HG03095 (cell line): ENCODE data around the gene NIPAL4.
A peak's percentile ranks its signal among the peaks of the same experiment; 100 is the strongest.

Experiments
- ATAC-seq: cut with Tn5 transposase; IDR thresholded peaks from one replicate; pipeline ENCODE4 v1.9.1; 2021; ENCODE audit warnings: moderate library complexity; ENCODE audit not compliant: unreplicated experiment

The NIPAL4 gene

GRCh38 chr5:157513182-157513581 is 53.2 kb downstream of the NIPAL4 start:
- ATAC-seq: no peak

- no peak for ATAC-seq
These were observed 55.0 kb downstream of the NIPAL4 start for GRCh38 chr5:157514974-157515373.

GRCh38 chr5:157516006-157516405 is 56.0 kb downstream of the NIPAL4 start:
- no peak for ATAC-seq

GRCh38 chr5:157516626-157517325 is 56.8 kb downstream of the NIPAL4 start:
- ATAC-seq: no peak

GRCh38 chr5:157518963-157519362 is 59.0 kb downstream of the NIPAL4 start:
- no peak for ATAC-seq

GRCh38 chr5:157519579-157520253 is 59.7 kb downstream of the NIPAL4 start:
- ATAC-seq: peak; percentile 67

GRCh38 chr5:157520911-157521703 is 61.1 kb downstream of the NIPAL4 start:
- no peak for ATAC-seq

- no peak for ATAC-seq
These were observed 61.7 kb downstream of the NIPAL4 start for GRCh38 chr5:157521704-157522029.

GRCh38 chr5:157523976-157524375 is 64.0 kb downstream of the NIPAL4 start:
- ATAC-seq: no peak
